HG03460 (cell line): Measurements from ENCODE around the gene ERCC4.

ENCODE experiments used
- ATAC-seq: cut with Tn5 transposase; IDR thresholded peaks from one replicate; pipeline ENCODE4 v1.9.1; 2021; ENCODE audit not compliant: unreplicated experiment

The ERCC4 gene

DNA sequence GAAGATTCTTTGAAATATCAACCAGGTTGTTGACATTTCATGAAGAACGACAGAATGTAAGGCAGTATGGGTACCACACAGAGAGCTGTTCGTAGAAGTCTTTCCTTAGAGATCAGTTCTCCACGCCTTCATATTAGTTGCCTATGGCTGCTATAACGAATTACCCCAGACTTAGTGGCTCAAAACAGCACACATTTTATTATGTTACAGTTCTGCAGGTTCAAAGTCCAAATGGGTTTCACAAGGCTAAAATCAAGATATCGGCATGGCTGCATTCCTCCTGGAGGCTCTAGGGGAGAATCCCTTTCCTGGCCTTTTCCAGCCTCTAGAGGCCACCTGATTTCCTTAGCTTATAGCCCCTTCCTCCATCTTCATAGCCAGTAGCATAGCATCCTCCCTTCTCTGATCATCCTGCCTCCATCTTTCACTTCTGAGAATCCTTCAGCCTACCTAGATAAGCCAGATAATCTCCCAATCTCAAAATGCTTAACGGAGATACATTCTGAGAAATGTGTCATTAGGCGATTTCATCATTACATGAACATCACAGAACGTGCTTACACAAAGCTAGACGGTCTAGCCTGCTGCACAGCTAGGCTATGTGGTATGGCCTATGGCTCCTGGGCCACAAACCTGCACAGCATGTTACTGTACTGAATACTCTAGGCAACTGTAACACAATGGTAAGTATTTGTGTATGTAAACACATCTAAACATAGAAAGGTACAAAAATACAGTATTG is 26.0 kb downstream of the ERCC4 start:
- ATAC-seq = no peak

DNA sequence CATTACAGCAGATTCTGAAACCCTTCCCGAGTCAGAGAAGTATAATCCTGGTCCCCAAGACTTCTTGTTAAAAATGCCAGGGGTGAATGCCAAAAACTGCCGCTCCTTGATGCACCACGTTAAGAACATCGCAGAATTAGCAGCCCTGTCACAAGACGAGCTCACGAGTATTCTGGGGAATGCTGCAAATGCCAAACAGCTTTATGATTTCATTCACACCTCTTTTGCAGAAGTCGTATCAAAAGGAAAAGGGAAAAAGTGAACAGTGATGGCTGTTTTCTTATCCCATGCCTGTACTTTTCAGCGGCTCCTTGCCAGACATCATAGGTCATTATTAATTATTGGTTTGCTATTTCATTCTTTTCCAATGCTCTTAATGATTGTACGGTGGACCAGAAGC is 28.1 kb downstream of the ERCC4 start:
- no peak for ATAC-seq

DNA sequence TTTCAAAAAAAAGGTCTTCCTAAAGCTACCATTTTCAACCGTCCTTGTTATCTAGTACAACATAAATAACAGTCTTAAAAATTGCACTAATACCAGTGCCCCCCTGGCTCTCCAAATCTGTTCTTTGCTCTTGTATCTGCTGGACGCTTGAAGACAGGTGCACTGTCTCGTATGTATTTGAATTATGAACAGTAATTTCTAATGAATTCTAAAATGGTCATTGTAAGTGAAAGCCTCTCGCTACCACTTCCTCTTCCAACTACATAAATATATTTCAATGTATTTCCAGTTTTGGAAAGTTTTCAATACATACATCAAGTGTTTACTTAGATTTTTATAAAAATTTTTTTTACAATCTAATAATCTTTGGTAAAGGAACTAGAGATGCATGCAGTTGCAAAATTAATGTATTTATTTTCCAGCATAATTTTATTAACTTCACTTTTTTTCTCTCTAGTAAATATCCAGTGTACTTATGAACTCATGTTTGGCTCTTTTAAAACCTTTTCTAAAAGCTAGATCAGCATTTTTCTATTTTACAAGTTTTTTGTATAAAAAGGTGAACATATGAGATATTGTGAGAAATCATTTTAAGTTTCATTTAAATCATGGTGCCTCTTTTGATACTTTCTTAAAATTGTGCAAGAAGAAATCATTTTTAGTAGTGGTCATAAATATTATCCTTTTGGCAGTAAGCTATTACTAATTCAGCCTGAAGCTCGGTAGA is 31.0 kb downstream of the ERCC4 start:
- no peak for ATAC-seq

DNA sequence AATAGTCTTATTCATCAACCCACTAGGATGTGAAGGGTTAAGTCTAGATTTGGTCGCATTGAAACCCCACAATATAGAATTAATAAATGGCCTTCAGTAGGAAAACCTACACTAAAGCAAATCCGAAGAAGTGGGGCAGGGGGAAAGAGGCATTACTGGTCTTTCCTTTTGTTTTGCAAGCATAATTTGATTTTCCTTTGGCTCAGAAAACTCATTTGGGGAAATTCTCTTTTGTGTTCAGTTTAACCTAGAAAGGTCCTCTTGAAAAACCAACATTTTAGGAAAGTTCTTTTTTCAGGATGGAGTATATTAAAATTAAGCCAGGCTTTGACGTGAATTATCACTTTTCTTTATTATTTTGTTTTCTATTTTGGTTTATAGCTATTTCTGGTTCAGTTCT is 31.7 kb downstream of the ERCC4 start:
- no peak for ATAC-seq

DNA sequence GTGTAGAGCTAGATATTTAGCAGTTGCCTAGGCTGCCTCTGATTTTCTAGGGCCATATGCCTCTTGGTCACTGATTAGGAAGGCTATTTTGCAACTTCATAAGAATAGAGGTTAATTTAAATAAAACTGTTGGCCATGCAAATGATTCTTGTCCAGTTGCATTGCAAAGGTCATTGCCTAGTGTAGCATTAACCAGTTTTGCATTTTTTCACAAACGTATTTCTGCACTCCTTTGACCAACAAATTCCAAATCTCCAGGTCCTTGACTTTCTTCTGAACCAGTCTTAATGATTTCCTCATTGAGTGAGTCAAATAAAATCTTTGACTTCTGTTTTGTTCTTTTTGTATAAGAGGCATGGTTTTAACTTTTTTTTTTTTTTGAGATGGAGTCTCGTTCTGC is 33.5 kb downstream of the ERCC4 start:
- no peak for ATAC-seq

DNA sequence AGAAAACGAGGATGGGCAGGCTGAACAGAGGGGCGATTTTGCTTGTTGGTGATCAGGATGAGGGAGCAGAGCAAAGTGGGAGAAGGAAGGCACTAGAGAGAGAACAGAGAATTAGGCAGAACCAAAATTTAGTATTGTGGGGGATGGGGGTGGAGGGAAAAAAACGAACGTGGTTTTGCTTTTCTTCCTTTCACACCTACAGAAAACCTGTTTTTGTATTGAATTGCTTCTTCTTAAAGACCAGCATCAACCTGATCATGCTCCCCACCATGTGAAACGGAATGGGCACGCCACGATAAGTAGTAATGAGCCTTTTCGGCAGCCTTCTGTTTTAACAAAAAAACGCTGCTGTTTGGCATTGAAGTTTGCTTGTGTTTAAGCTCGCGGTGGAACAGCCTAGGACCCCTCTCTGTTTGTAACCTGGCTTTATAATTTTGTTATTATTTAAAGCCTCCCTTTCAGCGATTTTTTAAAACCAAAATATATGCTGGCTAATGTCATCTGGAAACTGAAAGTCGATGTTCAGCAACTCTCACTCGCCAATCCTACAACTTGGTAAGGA is 36.8 kb downstream of the ERCC4 start:
- no peak for ATAC-seq

DNA sequence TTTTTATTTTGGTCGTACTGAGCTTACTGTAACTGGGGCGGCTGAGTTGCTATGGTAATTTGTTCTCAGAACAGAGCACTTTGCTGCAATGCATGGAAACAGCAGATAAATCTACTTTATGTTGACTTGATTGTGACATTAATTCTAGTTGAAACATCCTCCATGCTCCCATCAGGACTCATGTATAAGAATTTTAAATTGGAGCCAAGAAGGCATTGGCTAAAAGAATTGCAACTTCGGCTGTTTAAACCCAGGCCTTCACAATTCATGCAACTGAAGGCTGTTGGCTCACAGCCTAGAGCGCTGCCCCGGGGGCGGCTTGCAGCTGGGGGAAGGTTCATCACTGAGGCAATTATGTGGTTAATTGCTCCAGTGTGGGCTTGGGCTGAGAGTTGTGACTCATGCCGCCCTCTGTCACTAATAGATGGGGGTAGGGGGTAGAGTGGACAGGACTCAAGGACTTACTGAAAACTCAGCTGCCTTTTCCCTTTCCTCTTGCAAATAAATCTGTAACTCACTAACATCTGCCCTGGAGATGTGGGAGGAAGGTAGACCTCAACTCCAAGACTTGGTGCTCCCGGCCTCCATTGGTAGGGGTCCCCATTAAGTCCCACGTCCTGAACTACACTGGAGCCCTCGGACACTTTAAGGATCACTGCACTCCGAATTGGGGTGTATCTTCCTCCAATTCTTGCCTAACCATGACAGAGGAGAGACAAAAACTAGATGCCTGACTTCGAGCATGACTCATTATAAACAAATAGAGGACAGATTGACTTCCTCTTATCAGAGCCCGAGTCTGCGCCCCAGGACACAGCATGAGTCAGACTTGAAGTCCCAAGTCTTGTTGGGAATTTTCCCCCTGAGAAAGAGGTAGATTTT is 37.5 kb downstream of the ERCC4 start:
- ATAC-seq = peak; percentile 73

DNA sequence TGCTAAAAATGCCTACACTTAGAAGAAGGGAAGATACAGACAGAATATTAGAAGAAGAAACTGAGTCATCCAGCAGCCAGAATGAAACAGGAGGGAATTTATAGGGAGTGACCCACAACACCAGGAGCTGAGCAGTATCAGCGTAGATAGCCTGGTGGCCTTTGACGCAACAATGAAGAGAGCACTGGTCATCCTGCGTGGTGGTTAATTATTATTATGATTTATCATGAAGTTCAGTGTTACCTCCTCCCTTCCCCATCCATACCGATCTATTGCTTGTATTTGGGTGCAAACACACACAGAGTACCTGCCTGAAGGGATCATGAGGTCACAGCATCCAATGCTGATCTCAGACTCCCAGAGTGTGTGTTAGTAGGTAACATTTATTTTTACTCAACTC is 38.5 kb downstream of the ERCC4 start:
- ATAC-seq = no peak

DNA sequence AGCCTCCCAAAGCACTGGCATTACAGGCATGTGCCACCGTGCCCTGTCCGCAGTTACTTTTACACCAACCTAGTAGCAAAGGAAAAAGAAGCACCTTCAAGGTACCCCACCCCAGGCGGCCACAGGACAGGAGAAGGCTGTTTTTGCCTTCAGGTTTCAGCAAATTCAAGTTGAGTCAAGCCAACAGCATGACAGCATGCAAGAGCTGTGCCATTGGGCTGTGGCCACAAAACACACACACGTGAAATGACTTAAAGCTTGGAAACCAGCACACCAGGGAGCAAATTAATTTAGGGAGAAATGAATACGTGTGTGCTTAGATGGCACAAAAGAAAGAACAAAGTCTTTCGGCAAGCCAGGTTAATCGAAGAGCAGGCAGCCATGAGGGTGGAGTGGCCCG is 39.7 kb downstream of the ERCC4 start:
- ATAC-seq = no peak

DNA sequence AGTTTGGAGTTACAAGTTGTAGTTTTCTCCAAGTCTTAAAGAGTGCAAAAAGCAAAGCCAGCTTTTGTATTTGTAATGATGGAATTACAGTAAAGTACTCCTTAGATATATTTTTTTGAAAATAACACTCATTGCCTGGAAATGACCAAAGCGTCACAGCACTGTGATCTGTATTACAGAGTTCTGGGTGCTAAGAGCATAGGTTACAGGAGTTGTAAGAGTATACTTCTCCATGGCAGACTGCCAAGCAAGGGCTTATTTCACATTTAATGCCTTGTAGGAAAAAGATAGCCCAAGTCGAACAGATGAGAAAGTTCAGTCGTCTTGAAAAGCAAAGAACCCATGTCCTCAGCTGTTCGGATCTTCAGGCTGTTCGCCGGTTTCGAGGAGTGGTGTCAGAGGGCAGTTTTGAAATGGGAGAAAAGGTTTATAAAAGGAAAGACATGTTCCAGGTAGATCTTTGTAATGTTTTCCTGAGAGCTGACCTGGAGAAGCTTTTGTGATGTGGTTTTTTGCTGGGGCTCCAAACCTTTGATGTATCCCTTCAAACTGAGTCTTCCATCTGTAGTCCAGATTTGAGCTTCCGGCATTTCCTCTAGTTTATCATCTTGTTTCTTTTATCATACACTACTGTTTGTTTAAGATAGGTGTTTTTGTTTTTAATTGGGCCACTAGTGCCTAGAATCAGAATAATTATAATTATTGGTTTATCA is 41.3 kb downstream of the ERCC4 start:
- no peak for ATAC-seq

DNA sequence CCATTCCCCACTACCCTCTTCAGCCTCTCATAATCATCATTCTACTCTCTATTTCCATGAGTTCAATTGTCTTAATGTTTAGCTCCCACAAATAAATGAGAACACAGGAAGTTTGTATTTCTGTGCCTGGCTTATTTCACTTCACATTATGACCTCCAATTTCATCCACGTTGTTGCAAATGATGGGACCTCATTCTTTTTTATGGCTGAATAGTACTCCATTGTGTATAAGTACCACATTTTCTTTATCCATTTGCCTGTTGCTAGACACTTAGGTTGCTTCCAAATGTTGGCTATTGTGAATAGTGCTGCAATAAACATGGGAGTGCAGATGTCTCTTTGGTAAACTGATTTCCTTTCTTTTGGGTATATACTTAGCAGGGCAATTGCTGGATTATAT is 42.3 kb downstream of the ERCC4 start:
- no peak for ATAC-seq

DNA sequence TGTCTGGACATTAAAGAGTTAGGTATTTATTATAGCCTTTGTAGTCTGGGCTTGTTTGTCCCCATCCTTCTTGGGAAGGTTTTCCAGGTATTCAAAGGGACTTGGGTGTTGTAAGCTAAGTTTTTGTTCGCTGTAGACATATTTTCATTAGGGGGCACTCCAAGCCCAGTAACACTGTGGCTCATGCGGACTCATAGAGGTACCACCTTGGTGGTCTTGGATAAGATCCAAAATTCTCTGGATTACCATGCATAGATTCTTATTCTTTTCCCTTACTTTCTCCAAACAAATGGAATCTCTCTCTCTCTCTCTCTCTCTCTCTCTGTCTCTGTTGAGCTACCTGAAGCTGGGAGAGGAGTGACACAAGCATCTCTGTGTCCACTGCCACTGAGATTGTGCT is 48.9 kb downstream of the ERCC4 start:
- ATAC-seq = no peak

DNA sequence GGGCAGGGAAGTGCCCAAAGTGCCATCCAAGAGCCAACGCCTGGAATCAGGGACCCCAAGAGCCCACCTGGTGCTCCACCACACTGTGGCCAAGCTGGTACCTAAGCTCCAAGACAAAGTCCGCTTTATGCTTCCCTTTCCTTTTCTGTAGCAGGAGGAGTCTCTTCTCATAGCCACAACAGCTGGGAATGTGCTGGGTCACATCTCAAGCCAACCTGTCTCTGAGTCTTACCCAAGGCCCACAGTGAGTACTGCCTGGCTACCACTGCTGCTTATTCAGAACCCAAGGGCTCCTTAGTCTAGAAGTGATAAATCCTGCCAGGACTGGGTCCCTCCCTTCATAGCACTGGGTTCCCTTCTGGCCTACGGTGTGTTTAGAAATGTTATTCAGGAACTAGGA is 49.8 kb downstream of the ERCC4 start:
- no peak for ATAC-seq

DNA sequence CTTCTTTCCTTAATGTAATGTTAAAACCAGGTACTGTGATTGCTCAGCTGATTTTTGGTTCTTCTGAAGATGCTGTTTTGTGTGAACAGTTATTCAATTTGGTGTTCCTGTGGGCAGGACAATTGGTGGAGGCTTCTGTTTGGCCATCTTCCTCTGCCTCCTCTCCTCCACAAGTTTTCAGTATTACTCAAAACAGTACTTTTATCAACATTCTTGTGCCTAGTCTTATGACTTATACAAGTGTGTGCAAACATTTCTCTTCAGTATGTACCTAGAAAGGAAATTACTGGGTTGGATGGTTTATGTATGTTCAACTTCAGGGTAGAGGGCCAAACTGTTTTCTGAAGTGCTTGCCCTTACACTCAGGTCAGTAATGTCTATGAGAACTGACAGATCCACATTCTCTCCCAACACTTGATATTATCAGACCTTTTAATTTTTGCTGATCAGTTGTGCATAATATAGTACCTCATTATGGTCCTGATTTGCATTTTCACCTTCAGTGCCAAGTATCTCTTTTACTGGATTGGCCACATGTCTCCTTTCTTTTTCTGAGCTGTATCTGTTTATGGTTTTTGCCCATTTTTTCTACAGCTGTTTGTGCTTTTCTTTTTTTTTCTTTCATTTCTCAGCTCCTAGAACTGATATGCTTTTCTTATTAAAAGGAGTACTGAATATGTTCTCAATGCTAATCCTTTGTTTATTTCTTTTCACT is 50.9 kb downstream of the ERCC4 start:
- no peak for ATAC-seq

DNA sequence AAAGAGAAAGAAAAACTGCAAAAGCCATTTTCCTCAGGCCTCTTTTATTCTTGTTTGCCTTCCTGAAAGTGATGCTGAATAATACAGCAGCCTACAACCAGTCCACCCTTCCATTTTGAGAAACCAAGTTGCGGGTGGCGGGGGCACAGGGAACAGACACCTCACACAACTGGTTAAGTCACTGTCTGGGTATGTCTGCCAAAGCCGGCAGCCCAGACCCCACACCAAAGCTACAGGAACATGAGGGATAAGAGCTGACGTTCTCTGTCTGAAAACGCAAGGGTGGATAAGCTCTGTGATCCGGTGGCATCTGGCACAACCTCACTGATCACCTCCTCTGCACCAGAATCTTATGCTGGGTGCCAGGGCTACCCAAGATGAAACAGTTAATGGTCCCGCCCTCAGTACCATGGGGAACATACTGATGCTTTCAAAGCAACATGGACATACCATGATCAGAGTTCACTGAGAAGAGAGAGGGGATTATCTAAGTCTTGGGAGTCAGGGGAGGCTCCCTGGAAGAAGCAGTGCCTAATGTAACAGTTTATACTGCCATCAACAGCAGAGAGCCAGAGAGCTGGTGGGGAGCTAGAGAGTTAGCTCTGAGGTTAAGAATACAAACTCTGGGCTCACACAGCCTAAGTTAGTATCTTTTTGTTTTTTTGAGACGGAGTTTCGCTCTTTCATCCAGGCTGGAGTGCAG is 53.5 kb downstream of the ERCC4 start:
- no peak for ATAC-seq

DNA sequence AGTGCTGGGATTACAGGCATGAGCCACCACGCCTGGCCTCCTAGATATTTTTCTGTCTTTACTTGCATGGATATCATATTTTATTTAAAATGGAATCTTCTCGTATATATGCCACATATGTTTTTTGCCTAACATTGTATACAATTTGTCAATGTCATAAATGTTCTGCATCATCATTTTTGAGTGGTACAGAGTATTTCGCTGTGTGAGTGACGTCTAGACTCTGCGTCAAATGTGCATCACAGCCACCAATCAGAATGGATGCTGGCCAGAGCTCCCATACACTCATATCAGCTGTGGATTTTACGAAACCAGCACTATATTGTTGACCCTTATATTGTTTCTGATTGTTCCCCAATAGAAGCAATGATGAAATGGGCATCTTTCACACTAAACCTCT is 57.2 kb downstream of the ERCC4 start:
- ATAC-seq = no peak

DNA sequence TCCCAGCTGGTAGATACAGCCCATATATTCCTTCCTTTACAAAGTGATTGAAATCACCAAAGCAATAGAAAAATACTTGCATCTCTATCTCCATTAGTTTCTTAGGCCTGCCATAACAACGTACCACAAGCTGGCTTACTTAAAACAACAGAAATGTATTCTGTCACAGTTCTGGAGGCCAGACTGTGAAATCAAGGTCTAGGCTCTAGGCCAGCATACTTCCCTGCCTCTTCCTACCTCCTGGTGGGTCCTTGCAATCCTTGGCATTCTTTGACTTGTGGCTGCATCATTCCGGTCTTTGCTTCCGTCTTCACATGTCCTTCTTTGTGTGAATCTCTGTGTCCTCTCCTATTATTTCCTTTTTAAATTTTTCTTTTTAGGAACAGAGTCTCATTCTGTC is 62.5 kb downstream of the ERCC4 start:
- ATAC-seq = no peak

DNA sequence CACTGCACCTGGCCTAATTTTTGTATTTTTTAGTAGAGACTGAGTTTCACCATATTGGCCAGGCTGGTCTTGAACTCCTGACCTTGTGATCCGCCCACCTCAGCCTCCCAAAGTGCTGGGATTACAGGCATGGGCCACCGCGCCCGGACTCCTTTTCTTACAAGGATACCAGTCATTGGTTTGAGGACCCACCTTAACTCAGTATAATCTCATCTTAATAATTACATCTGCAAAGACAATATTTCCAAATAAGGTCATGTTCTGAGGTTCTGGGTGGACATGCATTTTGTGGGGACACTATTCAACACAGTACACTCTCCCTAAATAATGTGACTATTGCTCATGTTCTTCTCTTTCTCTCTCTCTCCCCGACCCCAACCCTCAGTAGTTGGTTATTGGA is 63.7 kb downstream of the ERCC4 start:
- ATAC-seq = no peak

DNA sequence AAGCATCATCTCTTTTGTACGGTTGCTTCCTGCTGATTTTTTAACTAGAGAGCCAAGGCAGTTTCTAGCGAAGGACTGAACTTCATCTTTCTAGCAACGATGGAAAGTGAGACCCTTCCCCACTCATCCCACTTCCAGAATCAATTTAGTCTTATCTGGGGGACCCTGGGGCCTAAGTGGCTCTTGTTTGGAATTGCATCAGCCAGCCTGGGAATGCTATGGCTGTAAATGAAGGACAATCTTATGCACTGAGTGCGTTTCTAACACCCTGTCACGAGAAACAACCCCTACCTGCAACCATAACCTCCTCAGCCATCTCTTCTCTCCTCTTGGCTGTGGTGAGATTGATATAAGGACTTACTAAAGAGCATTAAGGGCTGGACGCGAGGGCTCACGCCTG is 64.8 kb downstream of the ERCC4 start:
- no peak for ATAC-seq

DNA sequence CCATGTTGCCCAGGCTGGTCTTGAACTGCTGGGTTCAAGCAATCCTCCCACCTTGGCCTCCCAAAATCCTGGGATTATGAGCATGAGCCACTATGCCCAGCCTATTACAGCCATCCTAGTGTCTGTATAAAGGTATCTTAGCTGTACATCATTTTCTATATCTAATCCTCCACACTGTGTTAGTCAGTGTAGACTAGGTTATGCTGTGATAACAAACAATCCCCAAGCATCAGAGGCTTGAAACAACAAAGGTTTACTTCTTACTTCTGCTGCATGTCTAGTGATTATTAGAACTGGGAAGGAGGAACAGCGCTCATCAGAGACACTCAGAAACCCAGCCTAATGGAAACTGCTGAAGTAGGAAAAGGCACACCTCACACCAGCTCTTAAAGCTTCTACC is 68.1 kb downstream of the ERCC4 start:
- no peak for ATAC-seq
